GM18870 (cell line): Measurements from ENCODE around the gene JAZF1.
"Not testable (repeated sequence)": the region's sequence is repeated elsewhere in the genome, so short reads cannot be mapped to it uniquely, and the experiment has no call there.

Experiments
- ATAC-seq: cut with Tn5 transposase; IDR thresholded peaks from one replicate; pipeline ENCODE4 v1.9.1; 2021; ENCODE audit warnings: moderate library complexity; ENCODE audit not compliant: unreplicated experiment

JAZF1 gene

GRCh38 chr7:27948861-27949260 is 231.7 kb downstream of the JAZF1 start:
- ATAC-seq: no peak

DNA sequence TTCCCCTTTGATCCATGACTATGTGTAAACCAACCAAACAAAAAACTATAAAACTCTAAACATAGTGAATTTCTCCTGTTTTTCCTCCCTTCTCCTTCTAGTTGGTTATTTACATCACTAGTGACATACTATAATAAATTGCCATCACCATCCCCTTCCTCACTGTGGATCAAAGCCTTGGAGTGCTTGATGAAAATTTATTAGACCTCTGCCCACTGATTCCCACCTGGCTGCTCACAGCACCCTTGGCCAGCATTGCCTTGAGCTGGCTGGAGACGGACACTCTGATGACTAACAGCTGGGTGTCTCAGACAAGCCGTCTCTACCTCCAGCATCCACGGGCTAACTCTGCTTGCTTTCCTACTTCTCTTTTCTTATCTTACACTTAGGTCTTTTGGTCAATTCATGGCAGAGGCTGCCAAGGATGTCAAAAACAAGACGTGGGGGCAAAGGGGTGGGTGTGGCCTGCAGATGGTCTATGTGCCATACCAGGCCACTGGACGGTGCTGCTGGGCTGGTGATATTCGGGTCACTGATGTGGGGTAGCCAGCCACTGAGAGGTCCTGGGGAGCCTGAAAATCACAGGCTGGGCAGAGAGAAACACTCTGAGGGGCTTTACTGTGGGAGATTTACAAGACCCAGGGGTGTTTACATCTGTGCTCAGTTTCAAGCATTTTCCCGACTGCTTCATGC is 232.9 kb downstream of the JAZF1 start:
- no peak for ATAC-seq

- ATAC-seq: no peak
These were observed 234.2 kb downstream of the JAZF1 start for GRCh38 chr7:27946351-27946750.

GRCh38 chr7:27945058-27945795 is 235.4 kb downstream of the JAZF1 start:
- ATAC-seq: no peak

- no peak for ATAC-seq
These were observed 236.0 kb downstream of the JAZF1 start for GRCh38 chr7:27944643-27945042.

DNA sequence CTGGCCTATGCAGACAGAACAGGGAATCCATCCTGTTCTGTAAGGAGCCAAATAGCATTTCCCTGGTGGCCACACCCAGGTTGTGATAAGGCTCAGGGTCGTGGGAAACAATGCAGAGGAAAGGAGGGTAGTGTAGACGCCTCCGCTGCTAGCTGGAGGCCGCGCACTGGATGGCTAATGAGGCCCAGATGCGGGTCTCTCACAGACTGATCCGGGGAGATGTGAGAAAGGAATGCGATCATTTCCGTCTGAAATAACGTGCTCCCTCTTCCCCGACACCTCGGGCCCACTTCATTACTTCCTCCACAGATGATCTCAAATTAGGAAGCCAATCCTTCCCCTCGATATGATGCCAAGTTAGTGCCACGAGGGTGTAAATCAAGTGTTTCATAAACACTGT is 237.4 kb downstream of the JAZF1 start:
- ATAC-seq: no peak

DNA sequence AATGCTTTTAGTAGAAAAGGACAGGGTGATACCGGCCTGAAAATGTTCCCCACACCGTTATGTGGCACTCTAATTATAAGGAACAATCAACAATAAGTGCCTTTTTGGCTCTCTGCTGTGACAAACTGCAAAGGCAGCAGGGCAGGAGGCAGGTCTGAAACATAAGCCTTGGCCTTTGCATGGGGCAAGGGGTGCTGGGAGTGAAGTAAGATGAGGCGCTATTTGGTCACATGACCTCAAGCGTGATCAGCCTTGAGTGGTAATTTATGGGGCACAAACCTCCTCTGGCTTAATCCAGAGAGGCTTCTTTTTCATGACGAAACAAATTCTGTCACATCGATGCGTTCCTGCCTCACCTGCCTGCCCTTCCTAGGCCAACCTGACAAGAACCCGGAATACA is 237.9 kb downstream of the JAZF1 start:
- ATAC-seq: no peak

DNA sequence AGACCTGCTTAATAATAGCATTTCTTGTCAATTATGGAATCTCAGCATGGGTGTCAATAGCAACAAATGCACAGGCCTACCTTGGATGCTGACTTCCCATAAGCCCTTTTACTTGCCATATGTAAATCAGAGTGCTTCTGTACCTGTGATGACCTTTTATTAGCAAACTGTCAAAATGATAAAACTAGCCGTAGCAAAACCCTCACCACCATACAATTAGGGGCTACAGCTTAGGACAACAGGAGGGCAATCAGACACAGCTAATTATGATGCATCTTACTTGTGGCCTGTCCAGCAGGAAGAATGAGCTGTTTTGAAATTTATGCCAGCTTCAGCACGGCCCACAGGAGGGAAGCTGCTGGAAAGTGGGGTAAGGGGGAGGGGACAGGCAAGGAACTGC is 239.1 kb downstream of the JAZF1 start:
- ATAC-seq: no peak

GRCh38 chr7:27940341-27940740 is 240.3 kb downstream of the JAZF1 start:
- ATAC-seq: no peak

GRCh38 chr7:27939893-27940292 is 240.7 kb downstream of the JAZF1 start:
- ATAC-seq: no peak

- no peak for ATAC-seq
These were observed 243.9 kb downstream of the JAZF1 start for GRCh38 chr7:27936768-27937102.

- no peak for ATAC-seq
These were observed 244.4 kb downstream of the JAZF1 start for GRCh38 chr7:27936047-27936767.

- no peak for ATAC-seq
These were observed 246.7 kb downstream of the JAZF1 start for GRCh38 chr7:27933671-27934565.

GRCh38 chr7:27930910-27931476 is 249.6 kb downstream of the JAZF1 start:
- no peak for ATAC-seq

DNA sequence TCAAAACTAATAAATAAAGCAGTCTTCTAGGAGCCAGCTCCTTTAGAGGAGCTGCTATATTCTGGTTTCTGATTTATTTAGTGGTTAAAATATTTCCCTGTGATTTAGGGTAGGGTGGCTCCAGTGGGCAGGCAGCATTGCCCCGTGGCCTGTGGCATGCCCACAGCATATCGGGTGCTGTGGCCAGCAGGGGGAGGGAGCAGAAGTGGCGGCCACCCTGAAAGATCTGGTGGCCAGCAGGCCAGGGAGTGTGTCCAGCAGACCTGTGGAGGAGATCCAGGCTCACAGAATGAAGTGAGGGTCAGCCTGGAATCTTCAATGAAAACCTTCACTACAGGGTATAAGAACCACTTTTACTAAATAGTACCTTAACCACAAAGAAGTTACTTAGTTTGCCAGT is 251.5 kb downstream of the JAZF1 start:
- ATAC-seq: no peak

GRCh38 chr7:27928001-27928400 is 252.6 kb downstream of the JAZF1 start:
- ATAC-seq: no peak

DNA sequence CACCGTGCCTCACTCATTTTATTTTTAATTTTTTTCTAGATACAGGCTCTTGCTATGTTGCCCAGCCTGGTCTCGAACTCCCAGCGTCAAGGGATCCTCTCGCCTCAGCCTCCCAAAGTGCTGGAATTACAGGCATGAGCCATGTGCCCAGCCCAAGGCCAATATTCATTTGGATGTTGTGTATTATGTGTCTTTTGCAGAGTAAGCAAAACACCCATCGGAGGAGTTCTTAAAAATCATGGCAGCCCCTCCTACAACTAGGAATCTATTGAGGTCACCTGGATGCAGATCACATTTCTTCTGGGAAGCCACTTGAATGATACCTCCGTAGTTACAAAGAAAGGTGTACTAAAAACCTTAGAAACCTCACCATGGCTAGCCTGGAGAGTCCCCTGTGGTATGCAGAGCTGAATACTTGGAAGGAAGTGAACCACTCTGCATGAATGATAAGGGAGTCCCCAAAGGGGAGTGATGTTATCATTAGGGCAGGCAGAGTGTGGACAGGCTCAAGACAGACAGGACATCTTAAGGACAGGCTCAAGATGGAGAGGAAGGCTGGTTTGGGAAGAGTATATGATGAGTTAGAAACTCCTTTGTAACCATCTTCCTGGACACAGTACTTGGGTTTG is 254.9 kb downstream of the JAZF1 start:
- ATAC-seq: no peak

GRCh38 chr7:27923642-27923980 is 257.0 kb downstream of the JAZF1 start:
- no peak for ATAC-seq

DNA sequence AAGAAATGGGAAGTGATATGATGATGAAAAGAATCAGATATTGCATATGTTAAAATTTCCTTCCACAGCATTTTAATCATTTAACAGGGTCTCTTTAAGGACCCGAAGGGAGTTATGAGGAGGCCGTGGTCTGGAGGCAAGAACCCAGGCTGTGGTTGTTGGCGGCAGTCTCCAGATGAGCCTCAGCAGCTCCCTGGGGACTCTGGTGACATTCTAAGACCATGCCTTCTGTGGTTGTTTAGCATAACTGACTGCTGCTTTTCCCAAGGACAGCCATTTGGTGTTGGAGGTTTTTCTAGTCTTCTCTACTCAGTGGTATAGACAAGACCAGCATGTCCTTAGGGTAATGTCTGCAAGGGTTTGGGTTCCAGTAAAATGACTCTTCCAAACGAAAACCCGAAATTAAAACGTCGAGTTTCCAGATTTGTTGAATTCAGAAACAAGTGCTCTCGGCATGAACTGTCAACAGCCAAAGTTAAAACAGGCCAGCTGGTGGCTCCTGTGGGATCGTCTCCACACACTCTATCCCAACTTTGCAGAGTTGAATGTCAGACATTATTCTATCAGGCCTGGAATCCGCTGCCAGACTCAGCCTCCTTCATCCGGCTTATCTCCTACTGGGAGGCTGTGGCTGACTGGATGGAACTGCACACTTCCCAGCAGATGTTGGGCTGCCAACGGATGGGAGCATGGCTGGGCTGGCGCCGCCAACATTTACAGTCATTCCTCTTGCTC is 257.5 kb downstream of the JAZF1 start:
- no peak for ATAC-seq

- ATAC-seq: not testable (repeated sequence)
These were observed 258.2 kb downstream of the JAZF1 start for GRCh38 chr7:27922389-27922788.
